ENCODE results near the gene ASB13.

GRCh38 chr10:5654218-5654755, 12.1 kb downstream of the ASB13 start:
- TF ChIP-seq POLR2A (IDR thresholded peaks at IDR 0.05; ENCODE audit: low read depth, low read length) = no peak
- TF ChIP-seq POLR2AphosphoS5 (IDR thresholded peaks at IDR 0.05; ENCODE audit: low read depth, low read length) = no peak
- no peak for TF ChIP-seq TAF1 (IDR thresholded peaks at IDR 0.05; ENCODE audit: borderline replicate concordance, low read depth, low read length)

Data from GM12892 (cell line).